Neuronal stem cell (in vitro differentiated cells): ENCODE data around the gene DAPK2.

ENCODE experiments used
- DNase-seq: peaks from one replicate; pipeline ENCODE4 v3.0.0-alpha.2; 2013; ENCODE audit warnings: low spot score
- H2AFZ ChIP-seq: one replicate; pipeline ENCODE4 v1.6.1; 2013; ENCODE audit warnings: mild to moderate bottlenecking, low read length, inconsistent platforms
- H2AK5ac ChIP-seq: 2 replicates; pipeline ENCODE4 v1.6.1; 2013; ENCODE audit warnings: low read depth, mild to moderate bottlenecking, inconsistent platforms, low read length, moderate library complexity, mixed read lengths
- H2BK120ac ChIP-seq: 2 replicates; pipeline ENCODE4 v1.6.1; 2013; ENCODE audit warnings: low read depth, mild to moderate bottlenecking, inconsistent platforms, low read length, moderate library complexity, mixed read lengths
- H2BK12ac ChIP-seq: one replicate; pipeline ENCODE4 v1.6.1; 2013; ENCODE audit warnings: low read length, inconsistent platforms
- H2BK15ac ChIP-seq: 2 replicates; pipeline ENCODE4 v1.6.1; 2013; ENCODE audit warnings: mild to moderate bottlenecking, low read length, inconsistent platforms, mixed read lengths
- H2BK5ac ChIP-seq: one replicate; pipeline ENCODE4 v1.6.1; 2013; ENCODE audit warnings: inconsistent platforms, mild to moderate bottlenecking, low read length, moderate library complexity
- H3K14ac ChIP-seq: one replicate; pipeline ENCODE4 v1.6.1; 2013; ENCODE audit warnings: low read length, inconsistent platforms
- H3K18ac ChIP-seq: 2 replicates; pipeline ENCODE4 v1.6.1; 2013; ENCODE audit warnings: low read length, inconsistent platforms
- H3K23ac ChIP-seq: 2 replicates; pipeline ENCODE4 v1.6.1; 2013; ENCODE audit warnings: low read depth, mild to moderate bottlenecking, mixed read lengths, low read length, inconsistent platforms; ENCODE audit not compliant: poor library complexity
- H3K27ac ChIP-seq: replicated peaks from 3 replicates; pipeline ENCODE4 v1.5.1; 2013; ENCODE audit warnings: low read length, inconsistent platforms
- H3K27me3 ChIP-seq, 3 experiments: 2 replicates each; pipeline ENCODE4 v1.6.1; 2013; ENCODE audit warnings: low read length in 3 of 3, mild to moderate bottlenecking in 2 of 3, inconsistent platforms in 1 of 3, low read depth in 1 of 3, mixed read lengths in 1 of 3, moderate library complexity in 1 of 3; ENCODE audit not compliant: control insufficient read depth in 3 of 3, insufficient read depth in 3 of 3
- H3K36me3 ChIP-seq, 2 donors: replicated peaks in 1 of 2; 2 replicates each; pipeline ENCODE4 v1.6.1; 2013; ENCODE audit warnings: low read length in 2 of 2; ENCODE audit not compliant: control insufficient read depth in 2 of 2, insufficient read depth in 2 of 2
- H3K4ac ChIP-seq: 2 replicates; pipeline ENCODE4 v1.6.1; 2013; ENCODE audit warnings: inconsistent platforms, mild to moderate bottlenecking, low read length, moderate library complexity
- H3K4me1 ChIP-seq, 2 donors: 1 replicate in 1 of 2; 2 replicates in 1 of 2; pipeline ENCODE4 v1.6.1; 2013; ENCODE audit warnings: low read length in 2 of 2, low read depth in 1 of 2; ENCODE audit not compliant: control insufficient read depth in 2 of 2, insufficient read depth in 1 of 2
- H3K4me2 ChIP-seq: one replicate; pipeline ENCODE4 v1.6.1; 2013; ENCODE audit warnings: mild to moderate bottlenecking, low read length, inconsistent platforms; ENCODE audit not compliant: insufficient read depth, poor library complexity, severe bottlenecking
- H3K4me3 ChIP-seq, 2 donors: 2 replicates each; pipeline ENCODE4 v1.5.1; 2013; ENCODE audit warnings: low read length in 2 of 2, mild to moderate bottlenecking in 2 of 2, inconsistent platforms in 1 of 2, moderate library complexity in 1 of 2
- H3K79me1 ChIP-seq: one replicate; pipeline ENCODE4 v1.6.1; 2013; ENCODE audit warnings: low read depth, mild to moderate bottlenecking, inconsistent platforms, low read length, moderate library complexity
- H3K9ac ChIP-seq: one replicate; pipeline ENCODE4 v1.6.1; 2013; ENCODE audit warnings: mild to moderate bottlenecking, low read depth, low read length, inconsistent platforms; ENCODE audit not compliant: poor library complexity
- H3K9me3 ChIP-seq, 2 donors: replicated peaks in 1 of 2; 2 replicates each; pipeline versions ENCODE3 to v1.6.1; 2013; ENCODE audit warnings: low read length in 2 of 2, mild to moderate bottlenecking in 2 of 2, inconsistent platforms in 1 of 2, low read depth in 1 of 2, mixed read lengths in 1 of 2, moderate library complexity in 1 of 2; ENCODE audit not compliant: control insufficient read depth in 2 of 2, insufficient read depth in 1 of 2
- H4K8ac ChIP-seq: one replicate; pipeline ENCODE4 v1.6.1; 2013; ENCODE audit warnings: low read depth, mild to moderate bottlenecking, inconsistent platforms, low read length, moderate library complexity
- H4K91ac ChIP-seq: one replicate; pipeline ENCODE4 v1.6.1; 2013; ENCODE audit warnings: low read length, low read depth, mild to moderate bottlenecking, inconsistent platforms; ENCODE audit not compliant: poor library complexity
- WGBS, 2 donors: extraction: QIAGEN DNeasy Blood & Tissue Kit; methylation state at CpG; one replicate each; pipeline ENCODE4 v1.1.7; 2013; ENCODE audit warnings: missing lambda C conversion rate in 2 of 2, mixed read lengths in 1 of 2; ENCODE audit not compliant: insufficient read length in 2 of 2, insufficient replicate concordance in 1 of 2; ENCODE audit errors: extremely low coverage in 2 of 2; 5-methylcytosine and 5-hydroxymethylcytosine counted together

Gene DAPK2

GRCh38 chr15:63894662-63894949 lies 151.7 kb downstream of the DAPK2 start:
- Histone ChIP-seq H2BK15ac (no peak overlapping the region), H2BK120ac (no peak overlapping the region), H2BK12ac (no peak overlapping the region), H3K9me3 (no peaks in the 10 kb centered on the region), H3K4me1 (peaks cover 11 to 22% of the 10 kb centered on the region in 2 donors), H3K4me3 (peak overlapping the region in 1 of 2 donors; percentile 48), H3K79me1 (no peaks in the 10 kb centered on the region), H3K27me3 (no peaks in the 10 kb centered on the region), H4K8ac (no peak overlapping the region), H4K91ac (no peak overlapping the region), H2BK5ac (no peak overlapping the region), H3K4ac (no peak overlapping the region), H2AK5ac (no peak overlapping the region), H3K36me3 (no peaks in the 10 kb centered on the region), H3K14ac (no peak overlapping the region), H3K9ac (no peak overlapping the region), H3K23ac (no peak overlapping the region), H3K18ac (no peak overlapping the region), H3K27ac (no peak overlapping the region), H2AFZ (no peak overlapping the region), H3K4me2 (no peak overlapping the region)
- DNase-seq, result no peak
- WGBS, 2 donors, result no CpG with 5 or more reads among the region's 6 CpGs

GRCh38 chr15:63893866-63894661 lies 152.2 kb downstream of the DAPK2 start:
- H3K27me3 ChIP-seq, result no peaks in the 10 kb centered on the region
- H3K4me1 ChIP-seq, result peaks cover 11 to 23% of the 10 kb centered on the region in 2 donors
- no peak overlapping the region for H2BK15ac ChIP-seq
- no peak overlapping the region for H3K14ac ChIP-seq
- H2AFZ ChIP-seq, result no peak overlapping the region
- H3K23ac ChIP-seq, result no peak overlapping the region
- H3K18ac ChIP-seq, result no peak overlapping the region
- H2BK5ac ChIP-seq, result no peak overlapping the region
- no peak overlapping the region for H3K4me2 ChIP-seq
- H3K4me3 ChIP-seq, result peak overlapping the region in 1 of 2 donors; percentile 48
- no peak overlapping the region for H3K9ac ChIP-seq
- H2BK120ac ChIP-seq, result no peak overlapping the region
- no peak overlapping the region for H4K91ac ChIP-seq
- H3K36me3 ChIP-seq, result no peaks in the 10 kb centered on the region
- no CpG with 5 or more reads among the region's 12 CpGs for WGBS, 2 donors
- no peaks in the 10 kb centered on the region for H3K9me3 ChIP-seq
- no peak overlapping the region for H2BK12ac ChIP-seq
- H3K27ac ChIP-seq, result no peak overlapping the region
- no peak overlapping the region for H4K8ac ChIP-seq
- no peak for DNase-seq
- H3K4ac ChIP-seq, result no peak overlapping the region
- no peaks in the 10 kb centered on the region for H3K79me1 ChIP-seq
- H2AK5ac ChIP-seq, result no peak overlapping the region

- no peak overlapping the region for H3K9ac ChIP-seq
- H3K18ac ChIP-seq, result no peak overlapping the region
- no peak overlapping the region for H3K4ac ChIP-seq
- no peaks in the 10 kb centered on the region for H3K27me3 ChIP-seq
- no peak overlapping the region for H2BK12ac ChIP-seq
- H3K4me1 ChIP-seq, result peaks cover 11 to 23% of the 10 kb centered on the region in 2 donors
- no peak for DNase-seq
- H3K27ac ChIP-seq, result no peak overlapping the region
- H3K14ac ChIP-seq, result no peak overlapping the region
- no peak overlapping the region for H2AK5ac ChIP-seq
- H3K4me2 ChIP-seq, result no peak overlapping the region
- H4K91ac ChIP-seq, result no peak overlapping the region
- no peak overlapping the region for H3K4me3 ChIP-seq
- WGBS, 2 donors, result no CpG with 5 or more reads among the region's 11 CpGs
- no peak overlapping the region for H4K8ac ChIP-seq
- H3K79me1 ChIP-seq, result no peaks in the 10 kb centered on the region
- no peak overlapping the region for H2BK120ac ChIP-seq
- H3K23ac ChIP-seq, result no peak overlapping the region
- H2AFZ ChIP-seq, result no peak overlapping the region
- H2BK5ac ChIP-seq, result no peak overlapping the region
- H3K36me3 ChIP-seq, result no peaks in the 10 kb centered on the region
- no peaks in the 10 kb centered on the region for H3K9me3 ChIP-seq
- no peak overlapping the region for H2BK15ac ChIP-seq
Measured at GRCh38 chr15:63892794-63893441, 153.4 kb downstream of the DAPK2 start.

GRCh38 chr15:63891768-63892133 lies 154.5 kb downstream of the DAPK2 start:
- peak overlapping the region; percentile 37 for H2AFZ ChIP-seq
- no peaks in the 10 kb centered on the region for H3K36me3 ChIP-seq
- DNase-seq, result no peak
- H3K18ac ChIP-seq, result peak overlapping the region; percentile 34
- no peak overlapping the region for H2BK12ac ChIP-seq
- no peak overlapping the region for H3K9ac ChIP-seq
- H3K4me3 ChIP-seq, result peak overlapping the region in 1 of 2 donors; percentile 20
- H3K79me1 ChIP-seq, result no peaks in the 10 kb centered on the region
- no peak overlapping the region for H3K27ac ChIP-seq
- no peak overlapping the region for H2BK15ac ChIP-seq
- no peak overlapping the region for H2BK120ac ChIP-seq
- no peak overlapping the region for H3K4ac ChIP-seq
- no peak overlapping the region for H2BK5ac ChIP-seq
- H3K9me3 ChIP-seq, result no peaks in the 10 kb centered on the region
- H3K4me2 ChIP-seq, result no peak overlapping the region
- H3K27me3 ChIP-seq, result no peaks in the 10 kb centered on the region
- H3K14ac ChIP-seq, result no peak overlapping the region
- H4K91ac ChIP-seq, result no peak overlapping the region
- no peak overlapping the region for H2AK5ac ChIP-seq
- no peak overlapping the region for H3K23ac ChIP-seq
- H3K4me1 ChIP-seq, result peaks cover 7 to 16% of the 10 kb centered on the region in 2 donors
- no CpG with 5 or more reads among the region's 3 CpGs for WGBS, 2 donors
- H4K8ac ChIP-seq, result no peak overlapping the region
